PC-9 (cell line): ENCODE results near the gene ENTPD5.

Experiments
- EZH2 ChIP-seq: fragments of 200-600 bp; sonication (generic); IDR thresholded peaks from 2 replicates; pipeline ENCODE4 v1.8.0; 2017; ENCODE audit warnings: antibody characterized with exemption, low read depth
- TF ChIP-seq, protein P1 (sequence below): fragments of 200-600 bp; sonication (generic); conservative IDR thresholded peaks from 2 replicates; pipeline ENCODE4 v1.6.1; 2017; ENCODE audit warnings: mixed run types, antibody characterized with exemption, mild to moderate bottlenecking, moderate library complexity

DNA sequence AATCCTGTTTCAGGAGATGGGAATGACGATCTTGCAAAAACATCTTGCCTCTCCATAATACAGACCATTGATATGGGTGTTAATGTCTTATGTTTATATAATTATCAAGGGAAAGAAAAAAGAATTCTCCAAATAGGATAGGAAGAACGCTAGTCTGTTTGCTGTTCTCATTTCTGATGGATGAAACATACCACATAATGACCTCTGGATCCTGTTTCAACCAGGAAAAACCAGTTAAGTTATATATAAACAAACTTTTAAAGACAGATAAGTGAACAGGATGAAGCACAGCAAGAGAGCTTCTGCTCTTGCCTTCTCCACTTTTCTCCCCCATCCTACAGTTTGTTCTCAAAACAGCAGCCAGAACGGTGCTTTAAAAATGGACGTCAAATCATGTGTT, 41.2 kb downstream of the ENTPD5 start:
- TF ChIP-seq, protein P1, sequence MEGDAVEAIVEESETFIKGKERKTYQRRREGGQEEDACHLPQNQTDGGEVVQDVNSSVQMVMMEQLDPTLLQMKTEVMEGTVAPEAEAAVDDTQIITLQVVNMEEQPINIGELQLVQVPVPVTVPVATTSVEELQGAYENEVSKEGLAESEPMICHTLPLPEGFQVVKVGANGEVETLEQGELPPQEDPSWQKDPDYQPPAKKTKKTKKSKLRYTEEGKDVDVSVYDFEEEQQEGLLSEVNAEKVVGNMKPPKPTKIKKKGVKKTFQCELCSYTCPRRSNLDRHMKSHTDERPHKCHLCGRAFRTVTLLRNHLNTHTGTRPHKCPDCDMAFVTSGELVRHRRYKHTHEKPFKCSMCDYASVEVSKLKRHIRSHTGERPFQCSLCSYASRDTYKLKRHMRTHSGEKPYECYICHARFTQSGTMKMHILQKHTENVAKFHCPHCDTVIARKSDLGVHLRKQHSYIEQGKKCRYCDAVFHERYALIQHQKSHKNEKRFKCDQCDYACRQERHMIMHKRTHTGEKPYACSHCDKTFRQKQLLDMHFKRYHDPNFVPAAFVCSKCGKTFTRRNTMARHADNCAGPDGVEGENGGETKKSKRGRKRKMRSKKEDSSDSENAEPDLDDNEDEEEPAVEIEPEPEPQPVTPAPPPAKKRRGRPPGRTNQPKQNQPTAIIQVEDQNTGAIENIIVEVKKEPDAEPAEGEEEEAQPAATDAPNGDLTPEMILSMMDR: no peak
- no peak for TF ChIP-seq EZH2
